HG03196 (cell line): ENCODE data around the gene PDZD7.

Experiments used
- ATAC-seq: cut with Tn5 transposase; IDR thresholded peaks from one replicate; pipeline ENCODE4 v1.9.1; 2021; ENCODE audit not compliant: unreplicated experiment

Gene PDZD7

DNA sequence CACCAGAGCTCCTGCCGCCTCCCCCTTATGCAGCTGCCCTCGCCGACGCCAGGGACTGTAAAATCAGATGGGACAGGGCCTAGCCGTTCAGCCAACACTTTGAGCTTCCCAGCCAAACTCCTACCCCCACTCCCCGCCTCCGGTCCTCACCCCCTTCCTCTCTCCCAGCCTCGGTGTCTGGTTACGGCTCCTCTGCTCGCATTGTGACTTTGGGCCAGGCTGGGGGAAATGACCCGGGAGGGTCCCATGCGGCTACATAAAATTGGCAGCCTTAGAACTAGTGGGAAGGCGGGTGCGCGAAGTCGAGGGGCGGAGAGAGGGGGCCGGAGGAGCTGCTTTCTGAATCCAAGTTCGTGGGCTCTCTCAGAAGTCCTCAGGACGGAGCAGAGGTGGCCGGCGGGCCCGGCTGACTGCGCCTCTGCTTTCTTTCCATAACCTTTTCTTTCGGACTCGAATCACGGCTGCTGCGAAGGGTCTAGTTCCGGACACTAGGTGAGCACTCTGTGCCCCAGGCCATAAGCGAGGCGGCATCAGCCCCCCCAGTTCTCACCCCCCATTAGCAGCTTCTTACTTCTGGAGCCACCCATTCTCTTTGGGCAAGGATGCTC lies 30.8 kb upstream of the PDZD7 start, which contains the start of gene KAZALD1:
TSS of gene KAZALD1 (plus strand) at position 366 of the 608 bp plus-strand sequence. CDS start 604 bp downstream, outside the sequence.
- ATAC-seq = no peak

DNA sequence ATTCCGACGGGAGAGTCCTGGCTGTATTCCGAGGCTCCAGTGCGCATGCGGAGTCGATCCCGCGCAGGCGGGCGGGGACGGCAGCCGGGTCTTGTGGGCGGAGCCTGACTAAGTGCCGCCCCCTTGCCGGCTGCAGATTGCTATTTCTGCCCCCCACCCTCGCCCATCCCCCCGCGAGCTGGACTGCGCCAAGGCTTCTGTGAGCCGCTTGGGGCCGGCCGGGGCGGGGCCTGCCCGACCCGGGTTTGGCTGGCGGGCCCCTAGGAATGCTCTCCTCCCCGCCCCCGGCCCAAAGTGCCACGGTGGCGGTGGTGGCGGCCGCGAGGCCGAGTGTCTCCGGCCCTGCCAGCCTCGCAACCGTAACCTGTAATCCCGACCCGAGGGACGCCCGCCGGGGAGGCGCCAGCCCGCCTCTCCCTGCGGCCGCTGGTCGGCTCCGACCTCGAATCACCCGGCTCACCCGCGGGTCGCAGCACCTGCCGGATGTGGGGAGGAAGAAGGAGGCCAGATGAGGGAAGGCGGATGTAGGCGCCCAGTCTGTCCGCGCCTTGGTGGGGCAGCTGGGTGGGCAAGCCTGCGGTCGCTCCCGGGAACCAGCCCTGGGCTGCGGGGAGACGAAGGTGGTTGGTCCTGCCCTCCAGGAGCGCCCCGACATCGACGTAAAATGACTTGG lies 30.2 kb upstream of the PDZD7 start:
- peak; percentile 48 for ATAC-seq

DNA sequence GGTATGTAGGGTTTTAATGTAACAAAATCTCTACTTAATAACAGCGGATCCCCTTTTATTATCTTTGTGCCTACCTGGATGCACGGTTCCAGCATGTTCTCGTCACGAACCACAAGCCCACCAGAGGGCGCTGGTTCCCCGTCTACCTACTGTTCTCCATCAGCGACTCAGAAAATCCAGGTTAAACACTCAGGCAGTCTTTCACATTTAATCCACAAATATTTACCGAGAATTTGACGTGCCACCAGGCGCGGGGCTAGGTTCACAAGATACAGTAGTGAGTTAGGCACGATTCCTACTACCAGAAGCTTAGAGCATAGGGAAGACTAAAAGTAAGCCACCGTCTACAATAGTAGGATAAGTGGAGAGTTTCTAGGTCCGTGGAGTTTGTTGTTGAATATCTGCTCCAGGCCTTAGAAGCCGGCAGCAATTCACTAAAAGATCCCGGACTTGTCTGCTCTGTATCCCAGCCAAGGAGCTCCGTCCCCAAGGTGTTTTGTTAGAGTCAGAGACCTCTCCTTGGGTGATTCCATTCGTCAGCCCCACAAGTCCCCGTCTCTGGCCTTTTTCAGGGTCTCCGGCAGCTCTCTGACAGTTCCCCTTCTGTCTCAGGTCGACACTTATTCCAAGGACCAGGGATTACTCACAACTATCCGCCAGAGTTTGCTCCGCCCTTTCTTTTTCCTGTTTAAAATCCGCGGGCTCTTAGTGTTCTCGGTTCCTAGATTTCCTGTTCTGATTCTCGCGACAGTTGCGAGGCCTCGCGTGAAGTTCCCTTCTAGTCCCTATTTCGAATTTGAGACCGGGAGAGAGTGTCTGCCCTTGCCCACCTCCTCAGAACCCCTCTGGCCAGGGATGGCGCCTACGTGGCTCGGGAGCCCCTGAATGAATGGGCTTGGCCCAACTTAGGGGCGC lies 29.4 kb upstream of the PDZD7 start:
- ATAC-seq = peak; percentile 37

DNA sequence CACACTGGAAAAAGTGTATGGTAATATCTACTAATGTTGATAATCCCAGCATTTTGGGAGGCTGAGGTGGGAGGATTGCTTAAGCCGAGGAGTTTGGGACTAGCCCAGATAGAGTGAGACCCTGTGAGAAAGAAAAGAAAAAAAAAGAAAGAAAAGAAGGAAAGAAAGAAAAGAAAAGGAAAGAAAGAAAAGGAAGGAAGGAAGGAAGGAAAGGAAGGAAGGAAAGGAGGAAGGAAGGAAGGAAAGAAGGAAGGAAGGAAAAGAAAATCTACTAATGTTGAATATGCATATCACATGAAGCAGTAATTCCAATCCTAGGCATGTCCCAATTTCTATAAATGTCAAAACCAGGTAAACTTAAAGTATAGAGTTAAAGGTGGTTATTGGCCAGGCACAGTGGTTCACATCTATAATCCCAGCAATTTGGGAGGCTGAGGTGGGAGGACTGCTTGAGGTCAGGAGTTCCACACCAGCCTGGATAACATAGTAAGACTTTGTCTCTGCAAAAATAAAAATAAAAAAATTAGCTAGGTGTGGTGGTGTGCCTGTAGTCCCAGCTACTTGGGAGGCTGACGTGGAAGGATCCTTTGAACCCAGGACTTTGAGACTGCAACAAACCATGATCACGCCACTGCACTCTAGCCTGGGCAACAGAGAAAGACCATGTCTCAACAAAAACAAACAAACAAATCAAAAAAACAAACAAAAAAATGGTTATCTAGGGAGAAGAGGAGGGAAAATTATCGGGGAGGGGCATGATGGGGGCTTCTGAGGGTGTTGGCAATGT lies 25.6 kb upstream of the PDZD7 start:
- no peak for ATAC-seq

DNA sequence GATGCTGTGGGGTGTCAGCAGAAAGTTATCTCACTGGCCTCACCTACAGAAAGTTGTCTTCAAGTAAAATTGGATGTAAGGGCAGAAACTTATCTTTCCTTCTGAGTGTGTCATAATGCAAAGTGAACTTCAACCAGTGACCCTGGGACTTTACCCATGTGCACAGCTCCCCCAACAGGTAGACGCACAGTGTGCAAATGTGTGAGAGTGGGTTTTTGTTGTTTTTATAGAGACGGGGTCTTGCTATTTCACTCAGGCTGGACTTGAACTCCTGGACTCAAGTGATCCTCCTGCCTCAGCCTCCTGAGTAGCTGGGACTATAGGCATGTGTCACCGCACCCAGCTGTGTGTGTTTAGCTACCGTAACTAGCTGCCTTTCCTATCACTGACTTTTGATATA lies 24.5 kb upstream of the PDZD7 start:
- no peak for ATAC-seq

DNA sequence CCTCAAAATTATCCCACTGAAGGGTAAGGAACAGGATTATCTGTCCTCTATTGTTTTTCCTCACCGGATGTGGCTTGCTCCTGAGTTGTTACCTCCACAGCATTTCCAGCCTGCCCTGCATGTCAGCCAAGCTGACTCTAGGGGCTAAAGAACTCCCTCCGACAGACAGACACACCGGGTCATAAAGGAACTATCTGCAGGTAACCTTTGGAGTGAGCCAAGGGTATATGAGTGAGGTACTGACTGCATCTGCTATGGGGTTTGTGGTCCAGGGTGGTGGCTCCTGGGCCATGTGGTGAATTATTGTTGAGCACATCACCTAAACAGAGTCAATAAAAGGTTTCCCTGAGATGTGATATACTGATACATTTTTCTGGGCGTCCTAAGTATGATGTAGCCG lies 23.9 kb upstream of the PDZD7 start:
- no peak for ATAC-seq

DNA sequence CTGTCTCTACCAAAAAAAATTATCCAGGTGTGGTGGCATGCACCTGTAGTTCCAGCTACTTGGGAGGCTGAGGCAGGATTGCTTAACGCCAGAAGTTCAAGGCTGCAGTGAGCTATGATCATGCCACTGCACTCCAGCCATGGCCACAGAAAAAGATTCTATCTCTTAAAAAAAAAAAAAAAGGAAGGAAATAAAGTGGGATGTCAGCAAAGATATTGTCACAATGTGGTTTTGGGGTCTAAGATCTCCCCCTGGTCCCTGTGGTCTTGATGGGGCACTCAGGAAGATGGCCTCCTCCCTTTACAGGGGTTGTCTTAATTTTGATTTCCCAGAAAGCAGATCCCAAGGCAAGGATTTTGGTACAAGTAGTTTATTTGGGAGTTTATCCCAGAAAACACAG lies 23.4 kb upstream of the PDZD7 start:
- no peak for ATAC-seq

DNA sequence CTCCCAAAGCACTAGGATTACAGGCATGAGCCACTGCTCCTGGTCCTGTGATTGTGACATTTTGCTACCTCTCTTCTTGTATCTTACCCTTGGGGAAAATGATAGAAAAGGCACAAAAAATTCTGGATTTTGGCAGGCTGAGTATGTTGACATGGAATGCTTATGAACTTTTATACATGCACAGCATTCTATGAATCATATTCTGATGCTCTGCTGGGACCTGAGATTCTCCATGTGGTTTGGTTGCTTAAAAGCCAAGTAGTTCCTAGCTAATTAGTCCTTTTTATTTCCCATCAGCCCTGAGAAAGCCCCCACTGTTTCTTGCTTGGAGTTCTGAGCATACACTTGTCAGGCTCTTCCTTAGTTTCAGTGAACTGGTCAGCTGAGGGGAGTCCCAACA lies 22.6 kb upstream of the PDZD7 start:
- ATAC-seq = no peak

DNA sequence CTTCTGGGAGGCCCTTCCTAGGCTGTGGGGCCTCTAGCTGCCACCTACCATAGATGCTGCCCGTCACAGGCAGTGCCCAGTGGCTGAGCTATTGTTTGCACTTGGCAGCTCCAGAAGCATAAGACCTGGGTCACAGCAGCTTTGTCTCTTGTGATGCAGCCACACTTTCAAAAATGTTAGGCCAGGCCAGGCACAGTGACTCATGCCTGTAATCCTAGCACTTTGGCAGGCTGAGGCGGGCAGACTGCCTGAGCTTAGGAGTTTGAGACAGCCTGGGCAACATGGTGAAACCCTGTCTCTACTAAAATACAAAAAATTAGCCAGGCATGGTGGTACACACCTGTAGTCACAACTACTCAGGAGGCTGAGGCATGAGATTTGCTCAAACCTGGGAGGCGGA lies 21.4 kb upstream of the PDZD7 start:
- no peak for ATAC-seq

DNA sequence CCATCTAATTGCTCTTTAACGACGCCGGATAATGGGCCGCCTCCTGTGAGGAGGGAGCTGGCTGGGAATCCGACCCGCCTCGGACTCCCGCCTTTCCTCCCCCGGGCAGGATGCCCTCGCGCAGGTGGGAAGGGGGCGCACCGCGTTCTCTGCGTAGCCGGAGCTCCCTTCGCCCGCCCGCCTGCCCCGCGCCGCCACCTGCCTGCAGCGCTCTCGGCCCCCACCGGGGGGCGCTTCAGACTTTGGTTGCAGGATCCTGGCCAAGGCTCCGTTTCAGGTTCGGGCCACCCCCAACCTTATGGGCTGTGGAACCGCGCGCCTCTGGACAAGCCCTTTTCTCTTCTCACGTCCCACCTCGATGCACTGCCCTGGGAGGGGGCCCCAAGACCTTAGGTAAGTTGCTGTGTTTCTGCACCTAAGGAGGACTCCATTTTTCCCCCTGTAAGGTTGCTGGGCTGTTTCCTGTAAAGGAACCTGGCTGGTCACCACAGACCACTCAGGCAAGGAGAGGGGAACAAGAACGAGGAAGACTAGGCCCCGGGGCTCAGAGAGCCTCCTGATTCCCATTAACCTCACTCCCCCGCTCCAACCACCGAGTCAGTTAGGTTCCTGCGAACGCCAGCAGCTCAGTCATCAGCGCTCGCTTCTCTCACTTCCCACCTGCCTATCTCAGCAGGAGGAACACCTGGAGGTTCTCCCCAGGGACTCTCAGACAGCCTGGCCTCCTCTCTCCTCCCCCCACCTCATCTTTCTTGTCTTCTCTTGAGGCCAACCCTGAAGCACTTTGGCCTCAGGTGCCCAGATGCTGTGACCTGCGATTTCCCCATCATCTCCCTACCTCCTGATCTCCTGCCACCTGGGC lies 19.5 kb upstream of the PDZD7 start:
- ATAC-seq = no peak

DNA sequence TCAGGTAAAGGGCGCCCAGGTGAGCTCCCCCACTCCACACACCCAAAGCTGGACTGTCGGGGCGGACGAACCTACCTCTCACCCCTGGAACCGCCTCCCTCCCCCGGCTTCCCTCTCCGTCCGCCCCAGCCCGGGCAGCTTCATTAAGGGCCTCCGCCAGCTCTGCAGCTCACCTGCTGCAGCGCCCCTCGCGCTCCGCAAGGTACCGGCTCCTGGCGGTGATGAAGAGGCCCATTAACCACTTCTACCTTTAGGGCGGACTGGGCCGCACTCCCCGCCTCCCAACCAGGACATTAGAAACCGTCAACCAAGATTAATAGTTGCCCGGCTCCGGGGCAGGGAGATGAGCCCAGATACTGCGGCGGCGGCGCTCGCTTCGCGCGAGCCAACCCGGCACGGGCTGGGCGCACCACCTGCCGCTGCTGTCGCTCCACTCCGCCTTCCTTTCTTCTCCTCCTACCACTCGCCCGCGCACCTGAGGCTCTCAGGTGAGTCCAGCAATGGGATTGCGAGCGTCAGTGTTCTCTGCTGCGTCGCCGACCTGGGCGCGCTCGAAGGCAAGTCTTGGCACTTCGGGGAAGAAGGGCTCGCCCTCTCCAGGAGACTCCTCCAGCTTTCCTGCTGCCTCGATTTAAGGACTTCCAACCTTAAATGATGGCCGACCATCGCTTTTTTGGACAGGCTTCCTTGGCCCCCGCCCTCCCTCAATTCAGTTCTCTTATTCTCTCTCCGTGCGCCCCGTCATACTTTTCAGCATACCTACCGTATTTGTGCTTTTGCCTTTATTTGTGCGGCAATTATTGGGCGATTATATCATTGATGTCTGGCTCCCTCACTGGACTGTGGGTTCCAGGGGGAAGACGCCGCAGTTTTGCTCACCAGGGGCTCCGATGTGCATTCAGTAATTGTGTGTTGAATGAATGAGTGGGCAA lies 17.3 kb upstream of the PDZD7 start:
- no peak for ATAC-seq

DNA sequence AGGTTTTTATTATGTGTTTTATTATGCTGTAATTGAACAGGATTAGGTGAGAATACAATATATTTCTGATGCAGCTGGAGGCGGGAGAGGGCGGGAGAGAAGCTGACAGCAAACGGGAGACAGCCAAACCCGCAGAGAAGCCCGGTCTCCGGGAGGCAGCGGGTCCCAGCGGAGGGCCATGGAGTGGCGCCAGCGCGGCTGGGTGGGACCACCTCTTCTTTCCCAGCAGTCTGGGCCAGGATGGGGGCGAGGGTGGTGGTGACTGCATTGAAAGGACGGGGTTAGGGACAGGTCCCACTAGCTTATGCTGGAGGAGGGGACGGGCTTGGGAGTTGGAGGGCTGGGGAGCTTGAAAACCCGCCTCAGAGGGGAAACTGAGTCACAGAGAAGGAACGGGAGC lies 16.3 kb upstream of the PDZD7 start:
- no peak for ATAC-seq

DNA sequence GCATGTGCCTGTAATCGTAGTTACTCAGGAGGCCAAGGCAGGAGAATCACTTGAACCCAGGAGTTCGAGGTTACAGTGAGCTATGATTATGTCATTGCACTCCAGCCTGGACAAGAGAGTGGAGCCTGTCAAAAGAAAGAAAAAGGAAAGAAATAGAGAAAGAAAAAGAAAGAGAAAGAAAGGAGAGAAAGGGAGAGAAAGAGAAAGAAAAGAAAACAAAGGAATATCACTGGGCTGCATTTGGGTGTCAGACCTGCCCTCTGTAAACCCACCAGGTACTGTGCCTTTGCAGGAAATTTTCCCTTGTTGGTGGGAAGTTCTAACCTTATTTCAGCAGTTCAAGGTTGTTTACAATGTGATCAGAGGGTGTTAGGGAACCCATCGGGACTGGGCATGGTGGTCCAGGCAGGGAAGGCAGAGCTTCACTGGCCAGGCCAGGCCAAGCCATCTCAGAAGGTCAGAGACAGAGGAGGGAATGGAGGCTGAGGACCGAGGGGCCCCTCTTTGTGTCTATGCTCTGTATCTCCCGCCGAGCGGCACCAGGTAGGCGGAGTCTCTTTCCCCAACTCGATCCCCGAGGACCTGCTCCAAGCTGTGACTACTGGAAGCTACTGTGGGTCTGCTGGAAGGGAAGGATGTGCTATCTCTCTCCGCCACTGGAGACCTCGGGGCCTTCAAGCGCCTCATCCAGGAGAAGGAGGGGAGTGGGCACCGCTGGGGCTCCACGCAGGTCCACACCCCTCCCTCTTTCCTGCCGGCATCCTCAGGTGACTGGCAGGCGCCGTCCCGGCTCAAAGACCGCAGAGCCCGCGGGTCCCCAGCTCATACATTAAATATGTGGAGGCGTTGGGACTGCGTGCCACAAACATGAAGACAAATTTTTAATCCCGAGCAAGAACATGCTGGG lies 15.7 kb upstream of the PDZD7 start:
- no peak for ATAC-seq

DNA sequence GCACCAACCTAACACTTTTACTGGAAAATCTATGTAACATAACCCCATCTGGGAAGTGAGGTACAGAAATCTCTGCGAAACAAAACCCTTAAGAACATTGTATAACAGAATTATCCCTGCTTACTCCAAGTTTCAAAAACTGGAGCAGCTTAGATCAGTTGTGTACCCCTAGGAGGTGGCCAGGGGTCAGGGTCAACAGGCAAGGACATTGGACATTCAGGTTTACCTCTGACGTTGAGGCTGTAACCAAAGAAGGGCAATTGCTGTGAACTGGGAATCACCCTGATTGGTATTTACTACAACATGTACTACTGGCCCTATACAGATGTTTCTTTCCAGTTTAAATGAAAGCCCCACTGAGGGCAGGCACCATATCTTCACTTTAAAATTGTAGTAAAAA lies 13.2 kb upstream of the PDZD7 start:
- no peak for ATAC-seq

DNA sequence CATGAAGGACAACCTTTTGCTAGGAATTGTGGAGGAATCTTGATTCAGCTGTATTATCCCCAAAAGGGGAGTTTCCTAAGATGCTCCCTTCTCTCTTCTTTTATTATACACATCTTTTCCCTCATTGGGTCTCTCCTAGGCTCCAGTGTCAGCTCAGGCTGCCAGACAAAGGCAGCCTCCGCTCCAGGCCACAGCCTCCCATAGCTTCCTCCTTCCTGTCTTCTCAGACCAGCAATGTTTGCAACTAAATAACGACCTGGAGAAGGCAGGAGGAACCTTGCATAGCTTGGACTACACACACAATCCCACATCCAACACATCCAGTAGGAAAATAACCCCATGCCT lies 12.4 kb upstream of the PDZD7 start:
- ATAC-seq = no peak

DNA sequence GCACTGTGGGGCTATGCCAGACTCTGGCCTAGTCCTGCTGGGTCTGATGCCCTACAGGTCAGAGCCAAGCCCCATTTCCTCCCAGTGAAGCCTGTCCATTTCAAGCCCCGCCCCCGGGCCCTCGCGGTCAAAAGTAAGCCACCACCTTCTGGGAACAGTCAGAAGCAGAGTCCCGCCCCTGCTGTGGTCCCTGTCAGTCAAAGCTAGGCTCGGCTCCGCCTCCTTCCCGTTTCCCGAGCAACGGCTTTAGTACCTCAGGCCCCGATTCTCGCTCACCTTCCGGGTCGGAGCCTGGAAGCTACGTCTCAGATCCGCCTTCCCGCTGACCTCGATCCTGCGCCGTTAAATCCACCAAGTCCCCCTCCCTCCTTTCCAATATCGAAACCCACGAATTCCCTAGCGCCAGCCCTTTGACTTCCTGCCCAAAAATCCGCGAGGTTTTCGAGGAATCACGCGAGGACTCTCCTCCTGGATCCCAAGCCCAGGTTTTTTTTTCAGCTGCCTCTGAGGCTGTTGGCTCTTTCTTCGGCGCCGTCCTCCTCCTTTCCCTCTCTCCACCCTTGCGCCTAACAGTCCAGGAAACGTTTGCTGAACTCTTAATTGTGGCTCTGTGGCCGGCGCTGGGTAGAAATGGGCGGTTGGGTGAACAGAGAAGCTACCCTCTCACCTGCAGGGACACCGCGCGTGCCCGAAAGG lies 11.9 kb upstream of the PDZD7 start:
- ATAC-seq = peak; percentile 81

DNA sequence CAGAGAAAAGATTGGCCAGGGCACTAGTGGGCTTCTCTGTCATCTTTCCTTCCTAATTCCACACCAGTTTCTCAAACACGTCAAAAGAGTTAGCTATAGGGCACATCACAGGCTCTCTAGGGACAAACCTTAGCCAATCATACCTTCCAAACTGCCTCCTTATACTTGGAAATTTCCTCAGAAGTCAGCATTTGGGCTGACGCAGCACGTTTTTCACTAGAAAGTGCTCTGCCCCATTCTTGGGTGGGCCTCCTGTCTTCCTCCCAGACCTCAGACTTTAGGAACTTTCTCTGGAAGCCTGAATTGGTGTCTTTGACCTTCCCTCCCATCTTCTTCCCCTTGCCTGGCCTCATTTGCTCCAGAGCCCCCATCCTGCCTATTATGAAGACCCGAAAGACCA lies 11.2 kb upstream of the PDZD7 start:
- ATAC-seq = no peak
